K562 (cell line): ENCODE measurements around the gene BFSP2. TPM values are rescaled to one million over a fixed set of nuclear protein-coding genes. Genes with fewer than 3 reads are reported as not detected.

ENCODE experiments used
- ATAC-seq: fragments of 200-7000 bp; cut with Tn5 transposase; 3 replicates; pipeline ENCODE4 v1.9.1; 2020; ENCODE audit warnings: moderate library complexity
- BruUV-seq: library from RNA; stranded (reverse); fragments of 400-500 nt; replicated peaks from 2 replicates; lab custom pipeline; 2021; lab: Mats Ljungman, UMichigan
- CTCF ChIA-PET: fragments of 300-600 bp; formaldehyde crosslinking; extraction: SDS; loops from one replicate; lab custom pipeline; 2021; ENCODE audit warnings: low intra/inter-chr PET ratio; lab: Yijun Ruan, JAX
- POLR2A ChIA-PET: fragments of 300-600, 350-650 bp; sonication (Branson Sonifier 250); formaldehyde crosslinking; extraction: SDS; loops from one replicate; lab custom pipeline; 2021; ENCODE audit warnings: antibody characterized with exemption, inconsistent platforms; lab: Yijun Ruan, JAX
- DNase-seq, 4 experiments: peaks; one replicate each; pipeline versions ENCODE4 v3.0.0 to v3.0.0-alpha.2; 2011 to 2018; ENCODE audit warnings: low spot score in 3 of 4, mixed read lengths in 3 of 4; ENCODE audit errors: extremely low read depth in 1 of 4
- FAIRE-seq: peaks from 2 replicates; lab custom pipeline; 2011; peaks lifted over from hg19 to GRCh38; lab: Jason Lieb, UNC
- H2AFZ ChIP-seq: 2 replicates; pipeline ENCODE4 v1.6.0; 2011; ENCODE audit warnings: low read depth, low read length, control low read depth, inconsistent platforms
- H3K27ac ChIP-seq: fragments of 200-600 bp; 3 replicates; pipeline ENCODE4 v1.8.0; 2011; ENCODE audit warnings: low read depth, mild to moderate bottlenecking, control low read depth, inconsistent platforms, low read length, moderate library complexity, mixed read lengths; ENCODE audit errors: extremely low read depth
- H3K27me3 ChIP-seq, 2 experiments: fragments of 300-600 bp in 1 of 2; 2 replicates in 1 of 2; 3 replicates in 1 of 2; pipeline versions ENCODE4 v1.6.0 to v1.8.0; 2011; ENCODE audit warnings: inconsistent platforms in 2 of 2, low read length in 2 of 2, mild to moderate bottlenecking in 1 of 2, mixed read lengths in 1 of 2, moderate library complexity in 1 of 2; ENCODE audit not compliant: control insufficient read depth in 2 of 2, insufficient read depth in 2 of 2
- H3K36me3 ChIP-seq: fragments of 300-600 bp; 3 replicates; pipeline ENCODE4 v1.8.0; 2011; ENCODE audit warnings: mild to moderate bottlenecking, low read length, inconsistent platforms; ENCODE audit not compliant: control insufficient read depth, insufficient read depth
- H3K4me1 ChIP-seq, 2 experiments: fragments of 200-600 bp in 1 of 2; replicated peaks in 1 of 2; 2 replicates in 1 of 2; 3 replicates in 1 of 2; pipeline versions ENCODE4 v1.5.1 to v1.8.0; 2011; ENCODE audit warnings: inconsistent platforms in 2 of 2, low read length in 2 of 2, mild to moderate bottlenecking in 1 of 2, mixed read lengths in 1 of 2, moderate library complexity in 1 of 2; ENCODE audit not compliant: control insufficient read depth in 2 of 2, insufficient read depth in 2 of 2
- H3K4me2 ChIP-seq: 2 replicates; pipeline ENCODE4 v1.6.1; 2011; ENCODE audit warnings: low read length, control low read depth, inconsistent platforms, mixed read lengths; ENCODE audit not compliant: insufficient read depth
- H3K4me3 ChIP-seq: fragments of 200-600 bp; sonication (generic), shearing (Covaris generic); 2 replicates; pipeline ENCODE4 v1.5.1; 2016; ENCODE audit warnings: control low read depth, inconsistent platforms
- H3K79me2 ChIP-seq: fragments of 200-600 bp; 3 replicates; pipeline ENCODE4 v1.8.0; 2011; ENCODE audit warnings: low read length, inconsistent platforms; ENCODE audit not compliant: control insufficient read depth, insufficient read depth
- H3K9ac ChIP-seq, 2 experiments: 2 replicates each; pipeline versions ENCODE4 v1.6.0 to v1.6.1; 2011; ENCODE audit warnings: low read depth in 2 of 2, low read length in 2 of 2, control low read depth in 1 of 2, inconsistent platforms in 1 of 2, mild to moderate bottlenecking in 1 of 2, mixed read lengths in 1 of 2; ENCODE audit not compliant: insufficient read depth in 1 of 2
- H3K9me1 ChIP-seq: one replicate; pipeline ENCODE4 v1.6.0; 2011; ENCODE audit warnings: inconsistent platforms, mild to moderate bottlenecking, low read length, moderate library complexity; ENCODE audit not compliant: control insufficient read depth, insufficient read depth
- H3K9me3 ChIP-seq: replicated peaks from 2 replicates; pipeline ENCODE4 v1.5.1; 2011; ENCODE audit warnings: low read depth, low read length, inconsistent platforms; ENCODE audit not compliant: control insufficient read depth, insufficient read depth
- H4K20me1 ChIP-seq: replicated peaks from 2 replicates; pipeline ENCODE4 v1.6.1; 2011; ENCODE audit warnings: low read length, inconsistent platforms, mixed read lengths; ENCODE audit not compliant: control insufficient read depth, insufficient read depth
- BRD9 ChIP-seq: fragments of 450-650 bp; IDR thresholded peaks from 2 replicates; pipeline ENCODE4 v1.6.1; 2018; ENCODE audit warnings: low read depth; ENCODE audit not compliant: partially characterized antibody
- CBX8 ChIP-seq: fragments of 200-600 bp; sonication (generic); IDR thresholded peaks from 2 replicates; pipeline ENCODE4 v1.6.1; 2012; ENCODE audit warnings: borderline replicate concordance, mixed run types, low read depth, mild to moderate bottlenecking, moderate library complexity, mixed read lengths, low read length, control low read depth, inconsistent platforms; ENCODE audit not compliant: poor library complexity, severe bottlenecking; ENCODE audit errors: extremely low read depth
- CREB5 ChIP-seq: fragments of 250-450 bp; sonication (Bioruptor Pico); IDR thresholded peaks from 2 replicates; pipeline ENCODE4 v1.5.0; 2020; ENCODE audit warnings: mild to moderate bottlenecking
- ID3 ChIP-seq, 2 experiments: fragments of 250-450 bp in 1 of 2; fragments of 450-650 bp in 1 of 2; sonication (Bioruptor Pico) in 1 of 2; IDR thresholded peaks; 2 replicates each; pipeline versions ENCODE4 v1.6.1 to v1.8.0; 2016 to 2021; ENCODE audit warnings: mild to moderate bottlenecking in 2 of 2, moderate library complexity in 2 of 2, missing compliant biosample characterization in 1 of 2, missing genetic modification characterization in 1 of 2
- PHB2 ChIP-seq: fragments of 450-650 bp; IDR thresholded peaks from 2 replicates; pipeline ENCODE4 v1.6.1; 2017; ENCODE audit warnings: low read depth
- ZNF24 ChIP-seq: fragments of 450-650 bp; IDR thresholded peaks from 2 replicates; pipeline ENCODE4 v1.6.1; 2016
- ZNF324 ChIP-seq: fragments of 250-450 bp; sonication (Bioruptor Pico); IDR thresholded peaks from 2 replicates; pipeline ENCODE4 v1.4.0; 2020; ENCODE audit warnings: mild to moderate bottlenecking
- ZNF583 ChIP-seq: fragments of 250-450 bp; sonication (Bioruptor Pico); IDR thresholded peaks from 2 replicates; pipeline ENCODE4 v1.4.0; 2020
- WGBS: fragments of 100-300 bp; shearing (Covaris generic); methylation state at CpG from one replicate; pipeline ENCODE4 v1.1.6; 2016; ENCODE audit warnings: low coverage, mixed read lengths; ENCODE audit not compliant: insufficient coverage; ENCODE audit errors: missing lambda C conversion rate; 5-methylcytosine and 5-hydroxymethylcytosine counted together
- in situ Hi-C: fragments of 300-500 bp; cut with MboI; formaldehyde crosslinking; loops from 4 replicates; pipeline ENCODE4 v1.15.0; 2018; ENCODE audit warnings: inconsistent platforms, mixed read lengths
- intact Hi-C: fragments of 100-400 bp; cut with micrococcal nuclease; formaldehyde crosslinking; loops from 2 replicates; pipeline ENCODE4 v1.14.2; 2022
- polyA plus RNA-seq, 8 experiments: library from polyadenylated mRNA; depleted of rRNA in 4 of 8; stranded (reverse) in 5 of 8; unstranded in 3 of 8; fragments of >200 nt; fragmentation: Nextera tagmentation in 2 of 8; fragmentation: Illumina TruSeq in 1 of 8; extraction: Ambion mirVana in 2 of 8; extraction: Trizol in 1 of 8; gene quantifications; 2 replicates each; pipeline versions ENCODE4 v1.2.1 to v1.2.3, GENCODE V29; 2011 to 2014; ENCODE audit warnings: inconsistent platforms in 1 of 8, missing spikeins in 1 of 8
- total RNA-seq, 7 experiments: library from RNA; depleted of rRNA in 6 of 7; stranded (reverse); fragments of >200 nt in 6 of 7; fragmentation: Illumina TruSeq in 2 of 7; extraction: Trizol in 2 of 7; gene quantifications; 2 replicates each; pipeline versions ENCODE4 v1.2.1 to v1.2.3, GENCODE V29; 2011 to 2021; ENCODE audit warnings: low replicate concordance in 1 of 7

The BFSP2 gene
- total and polyA plus RNA-seq, 9 of the 15 experiments (the other 6 are each of a cell fraction or from before 2014, with no cell fraction given) = not detected

DNA sequence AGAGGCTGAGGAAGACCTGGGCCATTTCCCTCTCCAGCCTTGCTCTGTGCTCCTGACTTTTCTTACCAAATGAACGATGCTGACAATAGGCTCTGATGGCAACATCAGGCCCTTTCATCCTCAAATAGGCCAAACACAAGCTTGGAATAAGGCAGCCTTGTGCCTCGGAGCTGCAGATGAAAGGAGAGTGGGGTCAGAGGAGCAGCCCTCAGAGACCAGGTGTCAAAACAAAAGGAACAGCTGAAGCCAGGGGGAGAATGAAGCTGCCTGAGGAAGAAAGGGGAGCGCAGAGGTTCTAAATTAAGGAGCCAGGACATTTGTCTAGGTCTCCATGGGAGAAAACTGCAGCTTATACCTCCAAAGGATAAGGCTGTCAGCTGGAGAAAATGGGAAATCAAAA lies 5.1 kb downstream of the BFSP2 start (continued):
- TF ChIP-seq ZNF324 = no peak
- TF ChIP-seq, all 486 proteins: peak for 0

DNA sequence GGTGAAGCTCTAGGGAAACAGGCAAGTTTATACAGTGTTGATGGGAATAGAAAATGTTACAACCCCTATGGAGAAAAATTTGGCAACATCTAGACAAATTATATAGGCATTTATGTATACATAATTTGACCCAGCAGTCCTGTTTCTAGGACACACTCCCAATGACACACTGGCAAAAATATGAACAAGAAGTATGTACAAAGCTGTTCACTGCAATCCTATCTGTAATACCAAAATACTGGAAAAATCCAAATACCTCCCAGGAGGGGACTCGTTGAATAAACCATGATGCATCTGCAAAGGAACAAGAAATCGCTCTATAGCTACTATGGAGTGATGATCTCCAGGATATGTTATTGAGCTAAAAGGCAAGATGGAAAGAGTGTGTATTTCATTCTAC lies 8.5 kb downstream of the BFSP2 start:
- DNase-seq (no peak), FAIRE-seq (no peak), ATAC-seq (no peak)
- H3K36me3 ChIP-seq = no peaks in the 10 kb centered on the region
- H3K9me1 ChIP-seq = no peaks in the 10 kb centered on the region
- no peaks in the 10 kb centered on the region for H4K20me1 ChIP-seq
- no peak overlapping the region for H3K27ac ChIP-seq
- WGBS = 0% methylated on average over 2 of the region's 2 CpGs
- ChIA-PET POLR2A (no interaction called here), CTCF (no interaction called here)
- H3K4me1 ChIP-seq = peaks cover 0 to 3% of the 10 kb centered on the region in 2 experiments; a peak in 1 of 5 replicates
- peaks cover 2 to 15% of the 10 kb centered on the region in 2 experiments; a peak in 3 of 5 replicates for H3K27me3 ChIP-seq
- intact Hi-C loops (no loop called here), in situ Hi-C loops (no loop called here)
- H3K4me2 ChIP-seq = no peak overlapping the region
- H2AFZ ChIP-seq = no peak overlapping the region
- BruUV-seq = no TSS peak
- H3K79me2 ChIP-seq = no peaks in the 10 kb centered on the region
- H3K9ac ChIP-seq = no peak overlapping the region
- no peak overlapping the region for H3K4me3 ChIP-seq
- TF ChIP-seq CBX8 (no peak), ZNF24 (no peak), ZNF583 (no peak), BRD9 (no peak), CREB5 (CRISPR knock-in tag) (no peak), ID3 (CRISPR knock-in tag; IDR thresholded peaks at IDR 0.05) (no peak), ID3 (tag; IDR thresholded peaks at IDR 0.05) (no peak), PHB2 (no peak)
- H3K9me3 ChIP-seq = no peaks in the 10 kb centered on the region
